ENCODE measurements around the gene STARD3.
A peak's percentile ranks its signal among the peaks of the same experiment; 100 is the strongest.

The STARD3 gene

GRCh38 chr17:39669897-39670735, 33.2 kb downstream of the STARD3 start:
- DNase-seq (ENCODE audit: low read depth in 2 of 3, low spot score in 2 of 3), result no peak

- DNase-seq (ENCODE audit: low read depth in 2 of 3, low spot score in 2 of 3), result no peak
Observed at GRCh38 chr17:39670746-39671145, 33.8 kb downstream of the STARD3 start.

- no peak for DNase-seq (ENCODE audit: low read depth in 2 of 3, low spot score in 2 of 3)
Observed at GRCh38 chr17:39671651-39672521, 34.9 kb downstream of the STARD3 start.

GRCh38 chr17:39672522-39673334, 35.8 kb downstream of the STARD3 start:
- DNase-seq (ENCODE audit: low read depth in 2 of 3, low spot score in 2 of 3), result no peak

- no peak for DNase-seq (ENCODE audit: low read depth in 2 of 3, low spot score in 2 of 3)
Observed at GRCh38 chr17:39673335-39674081, 36.6 kb downstream of the STARD3 start.

GRCh38 chr17:39674179-39674578, 37.2 kb downstream of the STARD3 start:
- DNase-seq (ENCODE audit: low read depth in 2 of 3, low spot score in 2 of 3), result no peak

GRCh38 chr17:39674702-39675389, 37.9 kb downstream of the STARD3 start:
- DNase-seq (ENCODE audit: low read depth in 2 of 3, low spot score in 2 of 3), result no peak

GRCh38 chr17:39675390-39676082, 38.6 kb downstream of the STARD3 start:
- DNase-seq (ENCODE audit: low read depth in 2 of 3, low spot score in 2 of 3), result no peak

GRCh38 chr17:39676198-39676819, 39.4 kb downstream of the STARD3 start:
- DNase-seq (ENCODE audit: low read depth in 2 of 3, low spot score in 2 of 3), result peak in 1 of 3 experiments; percentile 16

- DNase-seq (ENCODE audit: low read depth in 2 of 3, low spot score in 2 of 3), result no peak
Observed at GRCh38 chr17:39677072-39677471, 40.1 kb downstream of the STARD3 start.

- no peak for DNase-seq (ENCODE audit: low read depth in 2 of 3, low spot score in 2 of 3)
Observed at GRCh38 chr17:39677542-39678339, 40.8 kb downstream of the STARD3 start.

GRCh38 chr17:39678340-39679116, 41.6 kb downstream of the STARD3 start:
- no peak for DNase-seq (ENCODE audit: low read depth in 2 of 3, low spot score in 2 of 3)

- DNase-seq (ENCODE audit: low read depth in 2 of 3, low spot score in 2 of 3), result no peak
Observed at GRCh38 chr17:39679521-39680192, 42.7 kb downstream of the STARD3 start.

GRCh38 chr17:39683295-39683939, 46.5 kb downstream of the STARD3 start:
- DNase-seq (ENCODE audit: low read depth in 2 of 3, low spot score in 2 of 3), result no peak

- DNase-seq (ENCODE audit: low read depth in 2 of 3, low spot score in 2 of 3), result no peak
Observed at GRCh38 chr17:39684369-39685192, 47.6 kb downstream of the STARD3 start.

Data from activated CD8-positive, alpha-beta memory T cell treated with anti-CD3 and anti-CD28 coated beads for 48 hours (primary cell).